Heart right ventricle (tissue), 16 donors: Measurements from ENCODE around the gene ZNF396. TPM values are rescaled to one million over a fixed set of nuclear protein-coding genes. Genes with fewer than 3 reads are reported as not detected.
A peak's percentile ranks its signal among the peaks of the same experiment; 100 is the strongest.

Experiments
- ATAC-seq, 8 donors: fragments of 200-7000 bp; cut with Tn5 transposase; one replicate each; pipeline ENCODE4 v1.9.1; 2020; ENCODE audit warnings: mild to moderate bottlenecking in 8 of 8, moderate library complexity in 8 of 8, moderate number of reproducible peaks in 1 of 8
- DNase-seq, 2 donors: peaks; one replicate each; pipeline ENCODE4 v3.0.0-alpha.2; 2020
- H3K27ac ChIP-seq, 10 donors: fragments of 200-600 bp; sonication (generic) in 2 of 10; one replicate each; pipeline versions ENCODE4 v1.5.0 to v1.8.0; 2020 to 2022; ENCODE audit warnings: mild to moderate bottlenecking in 3 of 10
- H3K27me3 ChIP-seq, 7 donors: fragments of 200-600 bp; one replicate each; pipeline ENCODE4 v1.8.0; 2021 to 2022; ENCODE audit warnings: mild to moderate bottlenecking in 2 of 7
- H3K36me3 ChIP-seq, 9 donors: fragments of 200-600 bp; sonication (generic) in 1 of 9; one replicate each; pipeline versions ENCODE4 v1.5.0 to v1.8.0; 2020 to 2022; ENCODE audit warnings: mild to moderate bottlenecking in 2 of 9
- H3K4me1 ChIP-seq, 9 donors: fragments of 200-600 bp; sonication (generic) in 1 of 9; one replicate each; pipeline versions ENCODE4 v1.5.0 to v1.8.0; 2020 to 2022; ENCODE audit warnings: mild to moderate bottlenecking in 4 of 9
- H3K4me3 ChIP-seq, 10 donors: fragments of 200-600 bp; sonication (generic) in 2 of 10; one replicate each; pipeline versions ENCODE4 v1.5.0 to v1.8.0; 2020 to 2022; ENCODE audit warnings: mild to moderate bottlenecking in 7 of 10, moderate library complexity in 2 of 10
- H3K9me3 ChIP-seq, 11 donors: fragments of 200-600 bp in 10 of 11; sonication (generic) in 2 of 11; one replicate each; pipeline versions ENCODE4 v1.5.0 to v1.8.0; 2013 to 2022; ENCODE audit warnings: mild to moderate bottlenecking in 2 of 11, control low read depth in 1 of 11, moderate library complexity in 1 of 11
- CTCF ChIP-seq, 9 donors: fragments of 200-600 bp; sonication (generic) in 2 of 9; IDR thresholded peaks; one replicate each; pipeline versions ENCODE4 v1.5.0 to v1.8.0; 2021 to 2022; ENCODE audit warnings: antibody characterized with exemption in 9 of 9, mild to moderate bottlenecking in 5 of 9, moderate library complexity in 1 of 9
- WGBS, 2 donors: extraction: QIAGEN DNeasy Blood & Tissue Kit; methylation state at CpG; one replicate each; pipeline ENCODE4 v1.1.7; 2013; ENCODE audit warnings: inconsistent platforms in 1 of 2; 5-methylcytosine and 5-hydroxymethylcytosine counted together
- intact Hi-C, 10 donors: fragments of 100-400 bp; cut with DNase I; formaldehyde crosslinking; loops; one replicate each; pipeline versions ENCODE4 v1.11.1 to v1.14.2; 2022
- polyA plus RNA-seq, 2 donors: library from polyadenylated mRNA; stranded (reverse); fragments of 200-250 nt; gene quantifications; one replicate each; pipeline ENCODE4 v1.2.3, GENCODE V29; 2013
- total RNA-seq, 10 donors: library from RNA; stranded (reverse); fragmentation: NEBNext Ultra II Directional in 3 of 10; extraction: Animal tissue kit (Norgen Biotek cat#: 25700) in 3 of 10; gene quantifications; one replicate each; pipeline versions ENCODE4 v1.2.1 to v1.2.4, GENCODE V29; 2021 to 2023
- donor health status: Arrhythmogenic right ventricular cardiomyopathy.
- donor health status: ischemic (EF 13 %, LVEDD 7.1; RV severe dilation, severe dysfunction).
- donor health status: healthy with polysubstance abuse.
- donor health status: DM: no; HTN: yes; CAD: no.
- donor health status: DM: no; HTN: no; CAD: no.
- donor health status: ischemic (EF 25% LVEDD 6.9; RV normal size, moderate dysfunction).
- donor health status: ischemic (EF 25% LVEDD 5.7; RV mildly dilated, moderate dysfunction).
- donor health status: healthy.
- donor health status: DM: yes; HTN: yes; CAD: no.
- donor health status: Ischemic cardiomyopathy.
- donor health status: ischemic (EF 35%, LVEDD 5.7; RV mildly dilated, moderate dysfunction).
- donor health status: nonischemic (EF 11% LVEDD 7.7; RV severe dilation, severe dysfunction).
- donor health status: DM: yes; HTN: yes; CAD: no.
- donor health status: PGD.
- donor health status: ischemic (EF 29% LVEDD 5.4; RV normal size, mild dysfunction).
- donor health status: nonischemic (EF 23%, LVEDD 6.1; RV moderate dilation, normal function).

Gene ZNF396
- total and polyA plus RNA-seq, 12 donors: 0.42 to 1.4 (median 0.64) TPM

DNA sequence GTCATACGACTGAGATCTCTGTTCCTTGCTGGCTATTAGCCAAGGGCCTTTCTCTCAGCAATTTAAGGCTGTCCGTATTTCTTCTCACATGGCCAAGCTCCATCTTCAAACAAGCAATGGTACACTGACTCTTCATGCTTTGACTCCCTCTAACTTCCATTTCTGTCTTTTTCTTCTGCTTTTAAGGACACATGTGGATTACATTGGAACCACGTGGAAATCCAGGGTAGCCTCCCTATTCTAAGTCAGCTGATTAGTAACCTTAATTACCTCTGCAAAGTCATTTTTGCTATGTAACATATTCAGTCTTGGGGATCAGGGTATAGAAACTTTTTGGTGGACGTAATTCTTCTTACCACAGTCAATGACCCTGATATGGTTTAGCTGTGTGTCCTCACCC, 41.5 kb upstream of the ZNF396 start:
- H3K27ac ChIP-seq: no peak overlapping the region
- no peaks in the 10 kb centered on the region for H3K27me3 ChIP-seq
- no peak for TF ChIP-seq CTCF (IDR thresholded peaks at IDR 0.05)
- H3K36me3 ChIP-seq: no peaks in the 10 kb centered on the region
- ATAC-seq: no peak
- H3K9me3 ChIP-seq: peaks cover 0 to 35% (median 16%) of the 10 kb centered on the region in 11 donors
- H3K4me3 ChIP-seq: no peak overlapping the region
- 83 to 92% methylated on average over 4 of the region's 4 CpGs for WGBS, 2 donors
- H3K4me1 ChIP-seq: peaks cover 0 to 19% (median 0%) of the 10 kb centered on the region in 9 donors
- intact Hi-C loops: loop anchor here in 4 of 10 donors (10.0 kb wide), 3 partner anchors 156 to 336 kb away; partner anchors contain the start of gene GALNT1 (in 2 of the 4)
- DNase-seq: no peak

DNA sequence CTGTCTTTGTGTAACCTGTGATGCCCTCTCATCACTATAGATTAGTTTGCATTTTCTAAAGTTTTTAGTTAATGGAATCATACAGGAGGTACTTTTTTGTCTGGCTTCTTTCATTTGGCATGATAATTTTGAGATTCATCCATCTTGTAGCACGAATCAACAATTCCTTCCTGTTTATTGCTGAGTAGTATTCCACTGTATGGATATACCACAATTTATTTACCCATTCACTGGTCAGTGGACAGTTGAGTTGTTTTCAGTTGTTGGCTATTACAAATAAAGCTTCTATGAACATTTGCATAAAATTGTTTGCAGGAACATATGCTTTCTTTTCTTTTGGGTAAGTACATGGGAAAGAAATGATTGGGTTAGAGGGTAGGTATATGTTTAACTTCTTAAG, 40.1 kb upstream of the ZNF396 start:
- 64% methylated on average over 1 of the region's 1 CpG for WGBS, 2 donors
- ATAC-seq: no peak

GRCh38 chr18:35415511-35416073, 38.5 kb upstream of the ZNF396 start:
- intact Hi-C loops: loop anchor here in 4 of 10 donors (10.0 kb wide), 3 partner anchors 159 to 339 kb away; partner anchors contain the start of gene GALNT1 (in 2 of the 4)
- Histone ChIP-seq H3K27me3 (no peaks in the 10 kb centered on the region), H3K36me3 (no peaks in the 10 kb centered on the region), H3K27ac (peak overlapping the region in 1 of 10 donors; percentile 7), H3K9me3 (peaks cover 0 to 35% (median 16%) of the 10 kb centered on the region in 11 donors), H3K4me3 (peak overlapping the region in 1 of 10 donors; percentile 10), H3K4me1 (peaks cover 0 to 28% (median 4%) of the 10 kb centered on the region in 9 donors)
- 48 to 51% methylated on average over 5 of the region's 5 CpGs for WGBS, 2 donors
- TF ChIP-seq CTCF (IDR thresholded peaks at IDR 0.05): no peak
- no peak for DNase-seq
- peak in 1 of 8 donors; percentile 48 for ATAC-seq

More for the DNA sequence above, 40.1 kb upstream of the ZNF396 start:
- intact Hi-C loops: loop anchor here in 4 of 10 donors (10.0 kb wide), 3 partner anchors 158 to 338 kb away; partner anchors contain the start of gene GALNT1 (in 2 of the 4)
- TF ChIP-seq CTCF (IDR thresholded peaks at IDR 0.05): no peak
- Histone ChIP-seq H3K4me1 (peaks cover 0 to 28% (median 4%) of the 10 kb centered on the region in 9 donors), H3K27me3 (no peaks in the 10 kb centered on the region), H3K9me3 (peaks cover 0 to 35% (median 16%) of the 10 kb centered on the region in 11 donors), H3K36me3 (no peaks in the 10 kb centered on the region), H3K27ac (no peak overlapping the region), H3K4me3 (no peak overlapping the region)
- DNase-seq: no peak

DNA sequence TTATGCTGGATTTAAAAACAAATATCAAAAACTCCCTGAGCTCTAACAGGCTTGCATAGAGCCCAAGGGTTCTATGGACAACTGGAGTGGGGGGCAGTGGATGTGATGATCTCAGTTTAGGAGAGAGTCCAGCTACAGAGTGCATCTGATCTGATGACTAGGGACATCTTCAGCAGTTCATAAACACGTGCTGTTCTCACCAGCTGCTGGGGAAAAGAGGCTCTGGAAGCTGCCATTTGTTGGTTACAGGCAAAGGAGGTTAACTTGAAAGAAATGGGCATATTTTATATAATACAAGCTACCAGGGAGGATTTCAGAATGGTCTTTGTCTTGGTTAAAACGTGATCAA, 36.0 kb upstream of the ZNF396 start:
- no peak for DNase-seq
- peak in 3 of 8 donors; percentile 51 to 79 (median 60) for ATAC-seq
- no peak overlapping the region for H3K27ac ChIP-seq
- peaks cover 0 to 17% (median 9%) of the 10 kb centered on the region in 11 donors for H3K9me3 ChIP-seq
- TF ChIP-seq CTCF (IDR thresholded peaks at IDR 0.05): no peak
- H3K27me3 ChIP-seq: no peaks in the 10 kb centered on the region
- intact Hi-C loops: loop anchor here in 5 of 10 donors (5.0 to 10.0 kb wide), 4 partner anchors 84 to 342 kb away; partner anchors contain the start of genes GALNT1 (in 2 of the 5) and INO80C (in 1 of the 5)
- no peaks in the 10 kb centered on the region for H3K36me3 ChIP-seq
- 46 to 56% methylated on average over 2 of the region's 2 CpGs for WGBS, 2 donors
- peaks cover 0 to 35% (median 5%) of the 10 kb centered on the region in 9 donors for H3K4me1 ChIP-seq
- no peak overlapping the region for H3K4me3 ChIP-seq
